Lung (tissue), 12 donors: Measurements from ENCODE around the gene NT5DC4. TPM values are rescaled to one million over a fixed set of nuclear protein-coding genes. Genes with fewer than 3 reads are reported as not detected.

Source experiments
- ATAC-seq: fragments of 200-7000 bp; cut with Tn5 transposase; one replicate; pipeline ENCODE4 v1.9.1; 2020; ENCODE audit warnings: moderate number of reproducible peaks; ENCODE audit not compliant: insufficient read depth, low FRiP score
- DNase-seq, 3 donors: peaks; one replicate each; pipeline ENCODE4 v3.0.0-alpha.2; 2013 to 2017
- H3K27ac ChIP-seq, 2 donors: one replicate each; pipeline ENCODE4 v1.5.1; 2013; ENCODE audit warnings: mild to moderate bottlenecking in 2 of 2, moderate library complexity in 2 of 2, control low read depth in 1 of 2, inconsistent platforms in 1 of 2, low read depth in 1 of 2, low read length in 1 of 2
- H3K27me3 ChIP-seq, 3 donors: one replicate each; pipeline ENCODE4 v1.5.1; 2013; ENCODE audit warnings: low read length in 2 of 3; ENCODE audit not compliant: control insufficient read depth in 3 of 3, insufficient read depth in 3 of 3
- H3K36me3 ChIP-seq, 4 donors: one replicate each; pipeline ENCODE4 v1.5.1; 2013; ENCODE audit warnings: low read length in 4 of 4, mild to moderate bottlenecking in 1 of 4, moderate library complexity in 1 of 4; ENCODE audit not compliant: control insufficient read depth in 4 of 4, insufficient read depth in 4 of 4
- H3K4me1 ChIP-seq, 5 donors: one replicate each; pipeline ENCODE4 v1.5.1; 2013; ENCODE audit warnings: low read length in 5 of 5, mild to moderate bottlenecking in 2 of 5, moderate library complexity in 1 of 5; ENCODE audit not compliant: control insufficient read depth in 5 of 5, insufficient read depth in 5 of 5
- H3K4me3 ChIP-seq: one replicate; pipeline ENCODE4 v1.5.1; 2013; ENCODE audit warnings: mild to moderate bottlenecking, control low read depth, moderate library complexity
- H3K9ac ChIP-seq, 2 donors: one replicate each; pipeline ENCODE4 v1.5.1; 2013; ENCODE audit warnings: low read length in 2 of 2, control low read depth in 1 of 2; ENCODE audit not compliant: insufficient read depth in 1 of 2
- H3K9me3 ChIP-seq, 4 donors: one replicate each; pipeline ENCODE4 v1.5.1; 2013; ENCODE audit warnings: low read length in 3 of 4, mild to moderate bottlenecking in 1 of 4, moderate library complexity in 1 of 4; ENCODE audit not compliant: control insufficient read depth in 4 of 4, insufficient read depth in 3 of 4
- CTCF ChIP-seq: IDR thresholded peaks from 2 replicates; pipeline ENCODE4 v1.5.1; 2012; ENCODE audit warnings: mild to moderate bottlenecking; ENCODE audit errors: control extremely low read depth, extremely low read depth
- WGBS, 2 donors: extraction: QIAGEN DNeasy Blood & Tissue Kit; methylation state at CpG; one replicate each; pipeline ENCODE4 v1.1.7; 2013; 5-methylcytosine and 5-hydroxymethylcytosine counted together
- polyA plus RNA-seq, 2 donors: library from polyadenylated mRNA; stranded (reverse); fragments of 200-250 nt; gene quantifications; one replicate each; pipeline ENCODE4 v1.2.1, GENCODE V29; 2013
- total RNA-seq, 2 donors: library from RNA; depleted of rRNA in 1 of 2; stranded (reverse); fragments of >200 nt in 1 of 2; gene quantifications; one replicate each; pipeline ENCODE4 v1.2.1, GENCODE V29; 2014 to 2021
- donor health status: control.
- donor health status: control.
- donor health status: Bipolar disorder and iron deficiency.
- donor health status: healthy.
- donor health status: DM: yes; HTN: yes; CAD: no.

The NT5DC4 gene
- total and polyA plus RNA-seq, 4 donors: 0.09 to 0.83 (median 0.53) TPM

- TF ChIP-seq CTCF: no peak
- Histone ChIP-seq H3K9me3 (no peaks in the 10 kb centered on the region), H3K4me1 (peaks cover 0 to 9% (median 0%) of the 10 kb centered on the region in 5 donors), H3K27ac (no peak overlapping the region), H3K4me3 (no peak overlapping the region), H3K9ac (no peak overlapping the region), H3K27me3 (no peaks in the 10 kb centered on the region), H3K36me3 (no peaks in the 10 kb centered on the region)
- ATAC-seq: no peak
- no peak for DNase-seq
- WGBS, 2 donors: 25 to 48% methylated on average over 4 of the region's 4 CpGs
These were observed 7.2 kb downstream of the NT5DC4 start for GRCh38 chr2:112728029-112728362.

- Histone ChIP-seq H3K4me3 (no peak overlapping the region), H3K27ac (no peak overlapping the region), H3K36me3 (no peaks in the 10 kb centered on the region), H3K27me3 (no peaks in the 10 kb centered on the region), H3K4me1 (peaks cover 0 to 9% (median 0%) of the 10 kb centered on the region in 5 donors), H3K9me3 (no peaks in the 10 kb centered on the region), H3K9ac (no peak overlapping the region)
- no peak for TF ChIP-seq CTCF
- ATAC-seq (no peak), DNase-seq (no peak)
- WGBS, 2 donors: 45 to 51% methylated on average over 11 of the region's 11 CpGs
These were observed 7.8 kb downstream of the NT5DC4 start for GRCh38 chr2:112728378-112729175.

DNA sequence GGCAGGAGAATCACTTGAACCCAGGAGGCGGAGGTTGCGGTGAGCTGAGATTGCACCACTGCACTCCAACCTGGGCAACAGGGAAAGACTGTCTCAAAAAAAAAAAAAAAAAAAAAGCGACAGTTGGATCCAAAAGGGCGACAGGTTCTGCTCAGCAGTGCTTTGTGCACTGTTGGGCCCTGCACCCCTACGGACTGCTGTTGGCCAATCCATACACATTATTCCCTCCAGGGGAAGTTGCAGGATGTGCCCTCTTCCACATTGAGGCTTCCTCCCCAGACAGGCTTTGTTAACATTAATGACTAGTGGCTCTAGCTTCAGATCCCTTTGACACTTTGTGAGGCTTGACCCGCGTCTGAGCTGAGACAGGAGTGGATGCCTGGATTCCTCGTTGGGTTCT, 9.4 kb downstream of the NT5DC4 start:
- no peak for ATAC-seq
- WGBS, 2 donors: 65 to 77% methylated on average over 7 to 8 of the region's 8 CpGs
- no peaks in the 10 kb centered on the region for H3K36me3 ChIP-seq

More for the DNA sequence above, 9.4 kb downstream of the NT5DC4 start:
- Histone ChIP-seq H3K9me3 (no peaks in the 10 kb centered on the region), H3K9ac (no peak overlapping the region), H3K27ac (no peak overlapping the region), H3K27me3 (no peaks in the 10 kb centered on the region), H3K4me3 (no peak overlapping the region), H3K4me1 (peaks cover 0 to 20% (median 5%) of the 10 kb centered on the region in 5 donors)
- DNase-seq: no peak
- TF ChIP-seq CTCF: no peak
